Transverse colon (tissue), 3 donors: ENCODE data around the gene ITGB5.

ENCODE experiments used
- POLR2A ChIP-seq: fragments of 450-650 bp; IDR thresholded peaks from one replicate; pipeline ENCODE4 v1.6.1; 2016; ENCODE audit warnings: antibody characterized with exemption, mild to moderate bottlenecking, moderate library complexity
- TF ChIP-seq, protein P1 (sequence below), 5 experiments: fragments of 200-600 bp in 3 of 5; fragments of 450-650 bp in 2 of 5; sonication (generic) in 3 of 5; IDR thresholded peaks; 1 replicate in 2 of 5; 2 replicates in 3 of 5; pipeline ENCODE4 v1.5.1; 2016 to 2017; ENCODE audit warnings: antibody characterized with exemption in 5 of 5, inconsistent platforms in 3 of 5, mild to moderate bottlenecking in 2 of 5, moderate library complexity in 1 of 5

GRCh38 chr3:124791639-124792151 is 95.5 kb downstream of the ITGB5 start:
- TF ChIP-seq, protein P1, sequence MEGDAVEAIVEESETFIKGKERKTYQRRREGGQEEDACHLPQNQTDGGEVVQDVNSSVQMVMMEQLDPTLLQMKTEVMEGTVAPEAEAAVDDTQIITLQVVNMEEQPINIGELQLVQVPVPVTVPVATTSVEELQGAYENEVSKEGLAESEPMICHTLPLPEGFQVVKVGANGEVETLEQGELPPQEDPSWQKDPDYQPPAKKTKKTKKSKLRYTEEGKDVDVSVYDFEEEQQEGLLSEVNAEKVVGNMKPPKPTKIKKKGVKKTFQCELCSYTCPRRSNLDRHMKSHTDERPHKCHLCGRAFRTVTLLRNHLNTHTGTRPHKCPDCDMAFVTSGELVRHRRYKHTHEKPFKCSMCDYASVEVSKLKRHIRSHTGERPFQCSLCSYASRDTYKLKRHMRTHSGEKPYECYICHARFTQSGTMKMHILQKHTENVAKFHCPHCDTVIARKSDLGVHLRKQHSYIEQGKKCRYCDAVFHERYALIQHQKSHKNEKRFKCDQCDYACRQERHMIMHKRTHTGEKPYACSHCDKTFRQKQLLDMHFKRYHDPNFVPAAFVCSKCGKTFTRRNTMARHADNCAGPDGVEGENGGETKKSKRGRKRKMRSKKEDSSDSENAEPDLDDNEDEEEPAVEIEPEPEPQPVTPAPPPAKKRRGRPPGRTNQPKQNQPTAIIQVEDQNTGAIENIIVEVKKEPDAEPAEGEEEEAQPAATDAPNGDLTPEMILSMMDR (IDR thresholded peaks at IDR 0.05): no peak
- TF ChIP-seq POLR2A: no peak
